ENCODE measurements around the gene GRK6. TPM values are rescaled to one million over a fixed set of nuclear protein-coding genes. Genes with fewer than 3 reads are reported as not detected.

The GRK6 gene
- polyA plus RNA-seq, 1 donor: 16.6 TPM

- no peak for DNase-seq
- H3K9me3 ChIP-seq (ENCODE audit: control insufficient read depth, low read depth, low read length): no peaks in the 10 kb centered on the region
- H3K4me1 ChIP-seq (ENCODE audit: control insufficient read depth, insufficient read depth, low read length): peaks cover 1% of the 10 kb centered on the region
- WGBS (ENCODE audit: insufficient coverage, low lambda C conversion rate): 94% methylated on average over 6 of the region's 25 CpGs
- no peak overlapping the region for H3K27ac ChIP-seq (ENCODE audit: low read length)
- H3K4me3 ChIP-seq (ENCODE audit: low read length): no peak overlapping the region
- no peaks in the 10 kb centered on the region for H3K27me3 ChIP-seq (ENCODE audit: control insufficient read depth, insufficient read depth, low read length)
- peaks cover 64% of the 10 kb centered on the region for H3K36me3 ChIP-seq (ENCODE audit: control insufficient read depth, insufficient read depth, low read length)
These were observed 6.6 kb downstream of the GRK6 start for GRCh38 chr5:177432839-177433657.

GRCh38 chr5:177433658-177434217 is 7.3 kb downstream of the GRK6 start:
- Histone ChIP-seq H3K36me3 (ENCODE audit: control insufficient read depth, insufficient read depth, low read length) (peaks cover 68% of the 10 kb centered on the region), H3K27ac (ENCODE audit: low read length) (no peak overlapping the region), H3K4me3 (ENCODE audit: low read length) (no peak overlapping the region), H3K4me1 (ENCODE audit: control insufficient read depth, insufficient read depth, low read length) (no peaks in the 10 kb centered on the region), H3K27me3 (ENCODE audit: control insufficient read depth, insufficient read depth, low read length) (no peaks in the 10 kb centered on the region), H3K9me3 (ENCODE audit: control insufficient read depth, low read depth, low read length) (no peaks in the 10 kb centered on the region)
- no CpG with 5 or more reads among the region's 29 CpGs for WGBS (ENCODE audit: insufficient coverage, low lambda C conversion rate)
- DNase-seq: no peak

GRCh38 chr5:177434437-177434836 is 8.0 kb downstream of the GRK6 start:
- peaks cover 69% of the 10 kb centered on the region for H3K36me3 ChIP-seq (ENCODE audit: control insufficient read depth, insufficient read depth, low read length)
- H3K27ac ChIP-seq (ENCODE audit: low read length): no peak overlapping the region
- WGBS (ENCODE audit: insufficient coverage, low lambda C conversion rate): no CpG with 5 or more reads among the region's 8 CpGs

DNA sequence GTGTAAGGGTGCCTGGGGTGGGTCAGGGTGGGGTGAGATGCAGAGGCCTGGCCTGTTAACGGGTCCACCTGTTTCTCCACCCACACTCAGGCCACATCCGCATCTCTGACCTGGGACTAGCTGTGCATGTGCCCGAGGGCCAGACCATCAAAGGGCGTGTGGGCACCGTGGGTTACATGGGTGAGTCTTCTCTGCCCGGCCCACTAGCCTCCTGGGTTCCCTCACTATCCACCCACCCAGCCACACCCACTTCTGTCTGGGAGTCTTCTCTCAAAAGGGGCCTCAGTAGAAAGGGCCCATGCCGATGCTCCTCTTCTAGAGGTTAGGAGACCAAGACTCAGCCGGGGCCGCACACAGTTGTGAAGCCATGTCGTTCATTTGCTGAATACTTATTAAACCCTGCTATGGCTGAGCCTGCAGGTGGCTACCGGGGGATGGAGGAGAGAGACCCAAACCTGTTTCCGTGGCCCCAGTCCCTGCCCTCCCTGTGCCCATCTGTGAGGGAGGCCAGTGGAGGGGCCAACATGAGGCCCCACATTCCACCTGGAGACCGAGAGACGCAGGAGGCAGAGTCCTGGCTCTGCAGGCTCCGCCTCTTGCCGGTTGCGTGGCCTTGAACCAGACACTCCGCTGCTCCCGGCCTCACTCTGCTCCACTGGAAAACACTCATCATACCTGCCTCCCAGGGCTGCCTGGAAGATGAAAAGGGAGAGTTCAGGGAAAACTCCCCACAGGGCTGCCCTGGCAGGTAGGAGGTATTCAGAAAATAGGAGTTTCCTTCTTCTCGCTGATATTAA is 8.7 kb downstream of the GRK6 start:
- no peak for DNase-seq
- no peaks in the 10 kb centered on the region for H3K27me3 ChIP-seq (ENCODE audit: control insufficient read depth, insufficient read depth, low read length)
- no CpG with 5 or more reads among the region's 20 CpGs for WGBS (ENCODE audit: insufficient coverage, low lambda C conversion rate)
- no peak overlapping the region for H3K27ac ChIP-seq (ENCODE audit: low read length)
- no peaks in the 10 kb centered on the region for H3K9me3 ChIP-seq (ENCODE audit: control insufficient read depth, low read depth, low read length)
- no peak overlapping the region for H3K4me3 ChIP-seq (ENCODE audit: low read length)
- no peaks in the 10 kb centered on the region for H3K4me1 ChIP-seq (ENCODE audit: control insufficient read depth, insufficient read depth, low read length)
- H3K36me3 ChIP-seq (ENCODE audit: control insufficient read depth, insufficient read depth, low read length): peaks cover 69% of the 10 kb centered on the region

More at GRCh38 chr5:177434437-177434836, 8.0 kb downstream of the GRK6 start:
- H3K4me1 ChIP-seq (ENCODE audit: control insufficient read depth, insufficient read depth, low read length): no peaks in the 10 kb centered on the region
- DNase-seq: no peak
- H3K4me3 ChIP-seq (ENCODE audit: low read length): no peak overlapping the region
- no peaks in the 10 kb centered on the region for H3K9me3 ChIP-seq (ENCODE audit: control insufficient read depth, low read depth, low read length)
- no peaks in the 10 kb centered on the region for H3K27me3 ChIP-seq (ENCODE audit: control insufficient read depth, insufficient read depth, low read length)

DNA sequence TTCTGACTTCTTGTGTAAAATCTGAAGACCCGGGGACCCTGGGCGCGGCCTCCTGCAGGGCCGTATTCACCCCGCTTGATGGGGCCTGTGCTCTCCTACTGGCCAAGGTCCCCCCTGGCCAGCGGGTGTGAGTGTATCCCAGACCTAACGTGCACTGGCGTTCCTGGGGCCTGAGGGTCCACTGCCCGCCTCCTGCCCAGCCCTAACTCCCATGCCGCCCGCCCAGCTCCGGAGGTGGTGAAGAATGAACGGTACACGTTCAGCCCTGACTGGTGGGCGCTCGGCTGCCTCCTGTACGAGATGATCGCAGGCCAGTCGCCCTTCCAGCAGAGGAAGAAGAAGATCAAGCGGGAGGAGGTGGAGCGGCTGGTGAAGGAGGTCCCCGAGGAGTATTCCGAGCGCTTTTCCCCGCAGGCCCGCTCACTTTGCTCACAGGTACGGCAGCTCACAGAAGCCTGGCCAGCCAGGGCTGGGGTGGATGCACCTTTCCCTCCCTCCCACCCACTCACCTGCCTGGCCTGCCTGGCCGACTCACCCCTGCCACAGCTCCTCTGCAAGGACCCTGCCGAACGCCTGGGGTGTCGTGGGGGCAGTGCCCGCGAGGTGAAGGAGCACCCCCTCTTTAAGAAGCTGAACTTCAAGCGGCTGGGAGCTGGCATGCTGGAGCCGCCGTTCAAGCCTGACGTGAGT is 9.5 kb downstream of the GRK6 start:
- H3K27me3 ChIP-seq (ENCODE audit: control insufficient read depth, insufficient read depth, low read length): no peaks in the 10 kb centered on the region
- peaks cover 74% of the 10 kb centered on the region for H3K36me3 ChIP-seq (ENCODE audit: control insufficient read depth, insufficient read depth, low read length)
- H3K4me1 ChIP-seq (ENCODE audit: control insufficient read depth, insufficient read depth, low read length): no peaks in the 10 kb centered on the region
- WGBS (ENCODE audit: insufficient coverage, low lambda C conversion rate): no CpG with 5 or more reads among the region's 37 CpGs
- H3K4me3 ChIP-seq (ENCODE audit: low read length): no peak overlapping the region
- H3K27ac ChIP-seq (ENCODE audit: low read length): no peak overlapping the region
- DNase-seq: no peak
- H3K9me3 ChIP-seq (ENCODE audit: control insufficient read depth, low read depth, low read length): no peaks in the 10 kb centered on the region

DNA sequence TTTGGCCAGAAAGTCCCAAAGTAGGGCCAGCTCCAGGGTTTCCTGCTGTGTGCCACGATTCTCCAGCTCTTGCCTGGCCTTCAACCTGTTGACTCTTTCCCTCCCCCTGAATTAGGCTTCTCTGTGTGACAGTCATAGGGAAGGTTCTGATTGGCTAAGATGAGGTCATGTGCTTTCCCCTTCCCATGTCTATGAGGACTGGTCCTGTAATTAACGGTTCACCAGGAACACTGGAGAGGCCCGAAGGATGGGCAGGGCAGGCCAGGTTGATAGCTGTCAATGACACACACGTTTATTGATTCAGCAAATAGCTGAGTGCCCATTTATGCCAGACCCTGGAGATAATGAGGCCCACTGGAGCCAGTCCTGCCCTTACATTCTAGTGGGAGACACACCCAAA is 11.1 kb downstream of the GRK6 start:
- no peak for DNase-seq
- H3K4me3 ChIP-seq (ENCODE audit: low read length): no peak overlapping the region
- WGBS (ENCODE audit: insufficient coverage, low lambda C conversion rate): no CpG with 5 or more reads among the region's 4 CpGs
- no peaks in the 10 kb centered on the region for H3K4me1 ChIP-seq (ENCODE audit: control insufficient read depth, insufficient read depth, low read length)
- H3K36me3 ChIP-seq (ENCODE audit: control insufficient read depth, insufficient read depth, low read length): peaks cover 68% of the 10 kb centered on the region
- H3K27ac ChIP-seq (ENCODE audit: low read length): no peak overlapping the region
- no peaks in the 10 kb centered on the region for H3K9me3 ChIP-seq (ENCODE audit: control insufficient read depth, low read depth, low read length)
- H3K27me3 ChIP-seq (ENCODE audit: control insufficient read depth, insufficient read depth, low read length): no peaks in the 10 kb centered on the region

GRCh38 chr5:177438468-177438867 is 12.0 kb downstream of the GRK6 start:
- Histone ChIP-seq H3K27ac (ENCODE audit: low read length) (no peak overlapping the region), H3K36me3 (ENCODE audit: control insufficient read depth, insufficient read depth, low read length) (peaks cover 63% of the 10 kb centered on the region), H3K27me3 (ENCODE audit: control insufficient read depth, insufficient read depth, low read length) (no peaks in the 10 kb centered on the region), H3K4me1 (ENCODE audit: control insufficient read depth, insufficient read depth, low read length) (no peaks in the 10 kb centered on the region), H3K4me3 (ENCODE audit: low read length) (no peak overlapping the region), H3K9me3 (ENCODE audit: control insufficient read depth, low read depth, low read length) (no peaks in the 10 kb centered on the region)
- no CpG with 5 or more reads among the region's 10 CpGs for WGBS (ENCODE audit: insufficient coverage, low lambda C conversion rate)
- DNase-seq: no peak

DNA sequence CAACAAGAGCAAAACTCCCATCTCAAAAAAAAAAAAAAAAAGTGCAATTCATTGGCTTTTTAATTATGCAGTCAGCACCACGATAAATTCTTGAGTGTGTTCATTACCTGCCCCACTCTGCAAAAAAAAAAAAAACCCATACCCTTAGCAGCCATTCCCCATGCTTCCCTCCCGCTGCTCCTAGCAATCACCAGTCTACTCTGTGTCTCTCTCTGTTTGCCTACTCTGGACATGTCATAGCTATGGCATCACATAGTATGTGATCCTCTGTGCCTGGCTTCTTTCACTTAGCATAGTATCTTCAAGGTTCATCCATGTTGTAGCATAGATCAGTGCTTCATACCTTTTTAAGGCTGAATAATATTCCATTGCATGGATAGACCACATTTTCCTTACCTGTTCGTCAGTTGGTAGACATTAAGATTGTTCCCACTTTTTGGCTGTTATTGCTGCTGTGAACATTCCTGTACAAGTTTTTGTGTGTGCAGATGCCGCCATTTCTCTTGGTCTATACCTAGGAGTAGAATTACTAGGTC is 13.1 kb downstream of the GRK6 start:
- Histone ChIP-seq H3K27ac (ENCODE audit: low read length) (no peak overlapping the region), H3K4me3 (ENCODE audit: low read length) (no peak overlapping the region), H3K9me3 (ENCODE audit: control insufficient read depth, low read depth, low read length) (no peaks in the 10 kb centered on the region), H3K27me3 (ENCODE audit: control insufficient read depth, insufficient read depth, low read length) (no peaks in the 10 kb centered on the region), H3K4me1 (ENCODE audit: control insufficient read depth, insufficient read depth, low read length) (no peaks in the 10 kb centered on the region), H3K36me3 (ENCODE audit: control insufficient read depth, insufficient read depth, low read length) (peaks cover 54% of the 10 kb centered on the region)
- no peak for DNase-seq
- WGBS (ENCODE audit: insufficient coverage, low lambda C conversion rate): 100% methylated on average over 2 of the region's 4 CpGs

DNA sequence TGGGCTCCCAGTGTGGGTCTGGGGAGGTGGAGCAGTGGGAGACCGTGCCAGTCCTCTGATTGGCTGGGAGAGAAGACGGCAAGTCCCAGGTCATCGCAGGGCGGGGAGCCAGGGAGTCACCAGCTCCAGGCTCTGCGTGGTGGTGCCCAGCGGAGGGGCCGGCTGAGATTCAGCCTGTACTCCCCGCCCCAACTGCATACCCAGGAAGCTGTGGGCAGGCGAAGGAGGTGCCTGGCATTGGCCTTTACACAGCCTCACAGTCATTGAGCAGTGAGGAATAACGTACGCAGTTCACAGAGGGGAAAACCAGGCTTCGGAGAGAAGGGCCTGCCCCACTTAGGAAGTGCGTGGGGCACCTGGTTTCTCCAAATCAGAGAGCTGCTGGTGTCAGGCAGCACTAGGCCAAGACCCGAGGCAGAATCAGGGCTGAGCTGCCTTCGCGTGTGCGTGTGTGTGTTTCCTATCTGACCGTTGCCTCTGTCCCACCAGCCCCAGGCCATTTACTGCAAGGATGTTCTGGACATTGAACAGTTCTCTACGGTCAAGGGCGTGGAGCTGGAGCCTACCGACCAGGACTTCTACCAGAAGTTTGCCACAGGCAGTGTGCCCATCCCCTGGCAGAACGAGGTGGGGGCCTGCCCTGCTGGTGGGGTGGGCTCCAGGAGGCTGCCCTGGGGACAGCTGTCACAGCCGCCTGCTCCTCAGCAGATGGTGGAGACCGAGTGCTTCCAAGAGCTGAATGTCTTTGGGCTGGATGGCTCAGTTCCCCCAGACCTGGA is 13.9 kb downstream of the GRK6 start:
- DNase-seq: no peak
- Histone ChIP-seq H3K4me3 (ENCODE audit: low read length) (no peak overlapping the region), H3K27me3 (ENCODE audit: control insufficient read depth, insufficient read depth, low read length) (no peaks in the 10 kb centered on the region), H3K36me3 (ENCODE audit: control insufficient read depth, insufficient read depth, low read length) (peaks cover 46% of the 10 kb centered on the region), H3K9me3 (ENCODE audit: control insufficient read depth, low read depth, low read length) (no peaks in the 10 kb centered on the region), H3K4me1 (ENCODE audit: control insufficient read depth, insufficient read depth, low read length) (no peaks in the 10 kb centered on the region), H3K27ac (ENCODE audit: low read length) (no peak overlapping the region)
- no CpG with 5 or more reads among the region's 24 CpGs for WGBS (ENCODE audit: insufficient coverage, low lambda C conversion rate)

Data from large intestine (tissue), 3 donors.